ENCODE measurements around the gene MDH2.

The MDH2 gene

GRCh38 chr7:76060842-76061241 is 12.9 kb downstream of the MDH2 start:
- no peak overlapping the region for H3K4me3 Mint-ChIP-seq
- H3K27ac Mint-ChIP-seq: no peak overlapping the region
- peaks cover 55% of the 10 kb centered on the region for H3K36me3 Mint-ChIP-seq (ENCODE audit: low read depth)
- H3K27me3 Mint-ChIP-seq (ENCODE audit: low read depth): no peaks in the 10 kb centered on the region
- H3K4me1 Mint-ChIP-seq: peaks cover 5% of the 10 kb centered on the region
- TF ChIP-seq CTCF (IDR thresholded peaks at IDR 0.05; ENCODE audit: unreplicated experiment in 3 of 3): no peak
- H3K9me3 Mint-ChIP-seq: no peaks in the 10 kb centered on the region

GRCh38 chr7:76062254-76062653 is 14.3 kb downstream of the MDH2 start:
- no peaks in the 10 kb centered on the region for H3K27me3 Mint-ChIP-seq (ENCODE audit: low read depth)
- peaks cover 65% of the 10 kb centered on the region for H3K36me3 Mint-ChIP-seq (ENCODE audit: low read depth)
- H3K4me1 Mint-ChIP-seq: peaks cover 5% of the 10 kb centered on the region
- no peaks in the 10 kb centered on the region for H3K9me3 Mint-ChIP-seq
- no peak overlapping the region for H3K4me3 Mint-ChIP-seq
- no peak for TF ChIP-seq CTCF (IDR thresholded peaks at IDR 0.05; ENCODE audit: unreplicated experiment in 3 of 3)
- H3K27ac Mint-ChIP-seq: no peak overlapping the region

- Mint-ChIP-seq H3K4me1 (no peaks in the 10 kb centered on the region), H3K36me3 (ENCODE audit: low read depth) (peaks cover 57% of the 10 kb centered on the region), H3K27ac (no peak overlapping the region), H3K9me3 (no peaks in the 10 kb centered on the region), H3K4me3 (no peak overlapping the region), H3K27me3 (ENCODE audit: low read depth) (no peaks in the 10 kb centered on the region)
- no peak for TF ChIP-seq CTCF (IDR thresholded peaks at IDR 0.05; ENCODE audit: unreplicated experiment in 3 of 3)
Observed at GRCh38 chr7:76063114-76063513, 15.2 kb downstream of the MDH2 start.

GRCh38 chr7:76063525-76063924 is 15.6 kb downstream of the MDH2 start:
- Mint-ChIP-seq H3K4me3 (no peak overlapping the region), H3K36me3 (ENCODE audit: low read depth) (peaks cover 53% of the 10 kb centered on the region)
- TF ChIP-seq CTCF (IDR thresholded peaks at IDR 0.05; ENCODE audit: unreplicated experiment in 3 of 3): no peak

GRCh38 chr7:76064208-76064970 is 16.5 kb downstream of the MDH2 start:
- no peak overlapping the region for H3K4me3 Mint-ChIP-seq
- no peaks in the 10 kb centered on the region for H3K9me3 Mint-ChIP-seq
- no peaks in the 10 kb centered on the region for H3K27me3 Mint-ChIP-seq (ENCODE audit: low read depth)
- H3K36me3 Mint-ChIP-seq (ENCODE audit: low read depth): peaks cover 51% of the 10 kb centered on the region
- no peaks in the 10 kb centered on the region for H3K4me1 Mint-ChIP-seq
- H3K27ac Mint-ChIP-seq: no peak overlapping the region
- no peak for TF ChIP-seq CTCF (IDR thresholded peaks at IDR 0.05; ENCODE audit: unreplicated experiment in 3 of 3)

More at GRCh38 chr7:76063525-76063924, 15.6 kb downstream of the MDH2 start:
- Mint-ChIP-seq H3K4me1 (no peaks in the 10 kb centered on the region), H3K9me3 (no peaks in the 10 kb centered on the region), H3K27ac (no peak overlapping the region), H3K27me3 (ENCODE audit: low read depth) (no peaks in the 10 kb centered on the region)

GRCh38 chr7:76065016-76065612 is 17.2 kb downstream of the MDH2 start:
- TF ChIP-seq CTCF (IDR thresholded peaks at IDR 0.05; ENCODE audit: unreplicated experiment in 3 of 3): no peak
- Mint-ChIP-seq H3K27ac (no peak overlapping the region), H3K27me3 (ENCODE audit: low read depth) (no peaks in the 10 kb centered on the region), H3K9me3 (no peaks in the 10 kb centered on the region), H3K4me1 (no peaks in the 10 kb centered on the region), H3K4me3 (no peak overlapping the region), H3K36me3 (ENCODE audit: low read depth) (peaks cover 46% of the 10 kb centered on the region)
